Measurements from ENCODE around the gene SLC6A17.
A peak's percentile ranks its signal among the peaks of the same experiment; 100 is the strongest.

The SLC6A17 gene

GRCh38 chr1:110165761-110166231 is 15.5 kb downstream of the SLC6A17 start:
- no peak for ATAC-seq
- TF ChIP-seq ZNF70 (CRISPR knock-in tag; IDR thresholded peaks at IDR 0.05) (no peak), ZNF8 (CRISPR knock-in tag; IDR thresholded peaks at IDR 0.05) (no peak), TCF4 (CRISPR knock-in tag; IDR thresholded peaks at IDR 0.05; ENCODE audit: borderline replicate concordance) (no peak), ZC3H10 (CRISPR knock-in tag; IDR thresholded peaks at IDR 0.05) (no peak), ZNF565 (CRISPR knock-in tag; conservative IDR thresholded peaks at IDR 0.05; ENCODE audit: low read depth) (no peak)

GRCh38 chr1:110166861-110167260 is 16.6 kb downstream of the SLC6A17 start:
- no peak for ATAC-seq
- TF ChIP-seq, protein P1, sequence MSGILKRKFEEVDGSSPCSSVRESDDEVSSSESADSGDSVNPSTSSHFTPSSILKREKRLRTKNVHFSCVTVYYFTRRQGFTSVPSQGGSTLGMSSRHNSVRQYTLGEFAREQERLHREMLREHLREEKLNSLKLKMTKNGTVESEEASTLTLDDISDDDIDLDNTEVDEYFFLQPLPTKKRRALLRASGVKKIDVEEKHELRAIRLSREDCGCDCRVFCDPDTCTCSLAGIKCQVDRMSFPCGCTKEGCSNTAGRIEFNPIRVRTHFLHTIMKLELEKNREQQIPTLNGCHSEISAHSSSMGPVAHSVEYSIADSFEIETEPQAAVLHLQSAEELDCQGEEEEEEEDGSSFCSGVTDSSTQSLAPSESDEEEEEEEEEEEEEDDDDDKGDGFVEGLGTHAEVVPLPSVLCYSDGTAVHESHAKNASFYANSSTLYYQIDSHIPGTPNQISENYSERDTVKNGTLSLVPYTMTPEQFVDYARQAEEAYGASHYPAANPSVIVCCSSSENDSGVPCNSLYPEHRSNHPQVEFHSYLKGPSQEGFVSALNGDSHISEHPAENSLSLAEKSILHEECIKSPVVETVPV (CRISPR knock-in tag; IDR thresholded peaks at IDR 0.05) = no peak
- TF ChIP-seq BACH2 (CRISPR knock-in tag; IDR thresholded peaks at IDR 0.05; ENCODE audit: borderline replicate concordance) = no peak
- no peak for TF ChIP-seq GLIS3 (CRISPR knock-in tag; IDR thresholded peaks at IDR 0.05)

DNA sequence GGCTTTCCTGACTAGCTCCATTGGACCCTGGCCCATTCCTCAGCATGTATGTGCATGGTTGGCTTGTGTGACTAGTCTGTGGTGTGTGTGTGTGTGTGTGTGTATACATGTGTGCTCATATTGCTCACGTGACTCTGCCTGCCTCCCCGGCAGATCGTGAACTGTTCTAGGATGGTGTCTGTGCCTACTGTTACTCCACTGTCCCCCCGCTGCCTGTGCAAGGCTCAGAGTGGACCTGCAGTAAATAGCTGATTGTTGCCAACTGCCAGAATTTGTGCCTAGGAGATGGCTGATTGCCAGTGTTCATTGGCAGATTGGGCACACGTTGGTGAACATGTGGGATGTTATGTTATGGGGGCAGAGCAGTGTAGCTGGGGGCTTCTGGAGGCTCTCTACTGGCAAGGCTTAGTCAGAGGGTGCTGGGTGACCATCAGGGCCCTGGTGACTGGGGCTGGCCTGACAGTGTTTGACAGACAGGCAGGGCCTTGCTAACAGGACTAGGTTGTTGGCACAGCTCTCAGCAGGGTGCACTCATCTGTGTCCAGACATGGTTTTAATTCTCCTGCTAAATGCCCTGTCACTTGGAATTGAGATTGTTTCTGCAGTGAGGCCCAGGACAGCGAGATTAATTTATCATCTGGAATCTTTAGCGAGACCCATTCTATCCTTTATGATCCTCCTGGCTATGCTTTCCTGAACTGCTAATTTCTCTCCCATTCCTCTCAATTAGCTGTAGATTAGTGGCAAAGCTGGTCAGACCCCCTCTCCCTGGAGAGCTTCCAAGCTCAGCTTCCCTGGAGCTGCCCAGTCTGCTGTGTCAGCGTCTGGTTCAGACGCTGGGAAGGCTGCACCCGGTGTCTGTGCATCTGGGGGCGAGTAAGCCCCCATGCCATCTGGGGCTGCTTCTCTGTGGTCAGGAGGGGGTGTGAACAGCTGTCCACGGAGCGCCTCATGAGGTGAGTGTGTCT is 20.8 kb downstream of the SLC6A17 start:
- TF ChIP-seq CSDC2 (CRISPR knock-in tag; IDR thresholded peaks at IDR 0.05) = no peak
- no peak for TF ChIP-seq POU6F1 (CRISPR knock-in tag; IDR thresholded peaks at IDR 0.05; ENCODE audit: borderline replicate concordance, low read depth)
- no peak for TF ChIP-seq ISL1 (CRISPR knock-in tag; IDR thresholded peaks at IDR 0.05)
- TF ChIP-seq ESRRG (CRISPR knock-in tag; IDR thresholded peaks at IDR 0.05) = no peak
- no peak for TF ChIP-seq TOX (CRISPR knock-in tag; IDR thresholded peaks at IDR 0.05; ENCODE audit: borderline replicate concordance)
- no peak for TF ChIP-seq ZFP3 (CRISPR knock-in tag; IDR thresholded peaks at IDR 0.05)
- peak; percentile 91; the same call in 1 of the 2 replicates for TF ChIP-seq TCF4 (CRISPR knock-in tag; IDR thresholded peaks at IDR 0.05; ENCODE audit: borderline replicate concordance)
- TF ChIP-seq, protein P2, sequence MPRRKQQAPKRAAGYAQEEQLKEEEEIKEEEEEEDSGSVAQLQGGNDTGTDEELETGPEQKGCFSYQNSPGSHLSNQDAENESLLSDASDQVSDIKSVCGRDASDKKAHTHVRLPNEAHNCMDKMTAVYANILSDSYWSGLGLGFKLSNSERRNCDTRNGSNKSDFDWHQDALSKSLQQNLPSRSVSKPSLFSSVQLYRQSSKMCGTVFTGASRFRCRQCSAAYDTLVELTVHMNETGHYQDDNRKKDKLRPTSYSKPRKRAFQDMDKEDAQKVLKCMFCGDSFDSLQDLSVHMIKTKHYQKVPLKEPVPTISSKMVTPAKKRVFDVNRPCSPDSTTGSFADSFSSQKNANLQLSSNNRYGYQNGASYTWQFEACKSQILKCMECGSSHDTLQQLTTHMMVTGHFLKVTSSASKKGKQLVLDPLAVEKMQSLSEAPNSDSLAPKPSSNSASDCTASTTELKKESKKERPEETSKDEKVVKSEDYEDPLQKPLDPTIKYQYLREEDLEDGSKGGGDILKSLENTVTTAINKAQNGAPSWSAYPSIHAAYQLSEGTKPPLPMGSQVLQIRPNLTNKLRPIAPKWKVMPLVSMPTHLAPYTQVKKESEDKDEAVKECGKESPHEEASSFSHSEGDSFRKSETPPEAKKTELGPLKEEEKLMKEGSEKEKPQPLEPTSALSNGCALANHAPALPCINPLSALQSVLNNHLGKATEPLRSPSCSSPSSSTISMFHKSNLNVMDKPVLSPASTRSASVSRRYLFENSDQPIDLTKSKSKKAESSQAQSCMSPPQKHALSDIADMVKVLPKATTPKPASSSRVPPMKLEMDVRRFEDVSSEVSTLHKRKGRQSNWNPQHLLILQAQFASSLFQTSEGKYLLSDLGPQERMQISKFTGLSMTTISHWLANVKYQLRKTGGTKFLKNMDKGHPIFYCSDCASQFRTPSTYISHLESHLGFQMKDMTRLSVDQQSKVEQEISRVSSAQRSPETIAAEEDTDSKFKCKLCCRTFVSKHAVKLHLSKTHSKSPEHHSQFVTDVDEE (CRISPR knock-in tag; IDR thresholded peaks at IDR 0.05) = peak; percentile 95
- no peak for TF ChIP-seq PPARA (CRISPR knock-in tag; IDR thresholded peaks at IDR 0.05; ENCODE audit: borderline replicate concordance)
- no peak for TF ChIP-seq ZC3H10 (CRISPR knock-in tag; IDR thresholded peaks at IDR 0.05)
- TF ChIP-seq, protein P1 (CRISPR knock-in tag; IDR thresholded peaks at IDR 0.05) = no peak
- peak; percentile 51 for ATAC-seq

DNA sequence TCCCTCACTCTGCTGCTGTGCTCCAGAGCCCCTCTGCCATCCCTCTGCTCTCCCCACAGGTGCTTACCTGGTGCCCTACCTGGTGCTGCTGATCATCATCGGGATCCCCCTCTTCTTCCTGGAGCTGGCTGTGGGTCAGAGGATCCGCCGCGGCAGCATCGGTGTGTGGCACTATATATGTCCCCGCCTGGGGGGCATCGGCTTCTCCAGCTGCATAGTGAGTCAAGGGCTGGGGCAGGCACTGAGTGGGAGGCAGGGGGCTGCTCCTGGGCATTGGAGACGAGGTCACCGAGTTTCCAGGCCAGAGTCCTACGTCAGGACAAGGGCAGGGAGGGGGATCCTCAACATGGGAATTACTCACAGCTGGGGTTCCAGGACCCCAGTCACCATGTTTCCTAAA is 21.7 kb downstream of the SLC6A17 start:
- no peak for ATAC-seq
- TF ChIP-seq, protein P3, sequence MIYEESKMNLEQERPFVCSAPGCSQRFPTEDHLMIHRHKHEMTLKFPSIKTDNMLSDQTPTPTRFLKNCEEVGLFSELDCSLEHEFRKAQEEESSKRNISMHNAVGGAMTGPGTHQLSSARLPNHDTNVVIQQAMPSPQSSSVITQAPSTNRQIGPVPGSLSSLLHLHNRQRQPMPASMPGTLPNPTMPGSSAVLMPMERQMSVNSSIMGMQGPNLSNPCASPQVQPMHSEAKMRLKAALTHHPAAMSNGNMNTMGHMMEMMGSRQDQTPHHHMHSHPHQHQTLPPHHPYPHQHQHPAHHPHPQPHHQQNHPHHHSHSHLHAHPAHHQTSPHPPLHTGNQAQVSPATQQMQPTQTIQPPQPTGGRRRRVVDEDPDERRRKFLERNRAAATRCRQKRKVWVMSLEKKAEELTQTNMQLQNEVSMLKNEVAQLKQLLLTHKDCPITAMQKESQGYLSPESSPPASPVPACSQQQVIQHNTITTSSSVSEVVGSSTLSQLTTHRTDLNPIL (CRISPR knock-in tag; IDR thresholded peaks at IDR 0.05; ENCODE audit: low read depth) = no peak
- no peak for TF ChIP-seq ZNF8 (CRISPR knock-in tag; IDR thresholded peaks at IDR 0.05)
- no peak for TF ChIP-seq RARB (CRISPR knock-in tag; IDR thresholded peaks at IDR 0.05)
- no peak for TF ChIP-seq ZC3H10 (CRISPR knock-in tag; IDR thresholded peaks at IDR 0.05)
- no peak for TF ChIP-seq CSDC2 (CRISPR knock-in tag; IDR thresholded peaks at IDR 0.05)
- TF ChIP-seq GLIS3 (CRISPR knock-in tag; IDR thresholded peaks at IDR 0.05) = no peak
- TF ChIP-seq OSR1 (CRISPR knock-in tag; IDR thresholded peaks at IDR 0.05) = no peak
- no peak for TF ChIP-seq ISL1 (CRISPR knock-in tag; IDR thresholded peaks at IDR 0.05)
